Measurements from ENCODE around the gene CAVIN3.

The CAVIN3 gene

GRCh38 chr11:6315811-6316425 is 4.4 kb downstream of the CAVIN3 start:
- Histone ChIP-seq H3K4me2 (ENCODE audit: low read length) (no peak overlapping the region), H3K27ac (no peak overlapping the region), H3K4me3 (ENCODE audit: low read depth, low read length) (no peak overlapping the region), H3K27me3 (ENCODE audit: control insufficient read depth, insufficient read depth, low read length) (no peaks in the 10 kb centered on the region), H3K4me1 (no peaks in the 10 kb centered on the region), H3K36me3 (ENCODE audit: control insufficient read depth, insufficient read depth, low read length) (no peaks in the 10 kb centered on the region), H2AFZ (no peak overlapping the region), H3K79me2 (no peaks in the 10 kb centered on the region), H3K9me3 (ENCODE audit: control insufficient read depth, low read length) (no peaks in the 10 kb centered on the region), H3K9ac (no peak overlapping the region)
- peak; percentile 54 for TF ChIP-seq CTCF (IDR thresholded peaks at IDR 0.05)

- H3K9ac ChIP-seq = no peak overlapping the region
- no peak overlapping the region for H3K4me2 ChIP-seq (ENCODE audit: low read length)
- H3K4me3 ChIP-seq (ENCODE audit: low read depth, low read length) = no peak overlapping the region
- H3K27me3 ChIP-seq (ENCODE audit: control insufficient read depth, insufficient read depth, low read length) = no peaks in the 10 kb centered on the region
- H3K79me2 ChIP-seq = no peaks in the 10 kb centered on the region
- no peak overlapping the region for H3K27ac ChIP-seq
- TF ChIP-seq CTCF (IDR thresholded peaks at IDR 0.05) = no peak
- H2AFZ ChIP-seq = no peak overlapping the region
- H3K4me1 ChIP-seq = no peaks in the 10 kb centered on the region
- no peaks in the 10 kb centered on the region for H3K9me3 ChIP-seq (ENCODE audit: control insufficient read depth, low read length)
- H3K36me3 ChIP-seq (ENCODE audit: control insufficient read depth, insufficient read depth, low read length) = no peaks in the 10 kb centered on the region
These were observed 8.2 kb downstream of the CAVIN3 start for GRCh38 chr11:6312106-6312505.

- Histone ChIP-seq H3K4me2 (ENCODE audit: low read length) (no peak overlapping the region), H2AFZ (no peak overlapping the region), H3K9ac (no peak overlapping the region), H3K4me3 (ENCODE audit: low read depth, low read length) (no peak overlapping the region), H3K9me3 (ENCODE audit: control insufficient read depth, low read length) (no peaks in the 10 kb centered on the region), H3K4me1 (no peaks in the 10 kb centered on the region), H3K27ac (no peak overlapping the region), H3K79me2 (no peaks in the 10 kb centered on the region), H3K36me3 (ENCODE audit: control insufficient read depth, insufficient read depth, low read length) (no peaks in the 10 kb centered on the region), H3K27me3 (ENCODE audit: control insufficient read depth, insufficient read depth, low read length) (no peaks in the 10 kb centered on the region)
- TF ChIP-seq CTCF (IDR thresholded peaks at IDR 0.05) = no peak
These were observed 12.4 kb downstream of the CAVIN3 start for GRCh38 chr11:6307876-6308275.

GRCh38 chr11:6305297-6305696 is 15.0 kb downstream of the CAVIN3 start:
- H3K9me3 ChIP-seq (ENCODE audit: control insufficient read depth, low read length) = no peaks in the 10 kb centered on the region

More at GRCh38 chr11:6305297-6305696, 15.0 kb downstream of the CAVIN3 start:
- Histone ChIP-seq H3K4me3 (ENCODE audit: low read depth, low read length) (no peak overlapping the region), H3K9ac (no peak overlapping the region), H3K4me1 (no peaks in the 10 kb centered on the region), H3K79me2 (no peaks in the 10 kb centered on the region), H3K36me3 (ENCODE audit: control insufficient read depth, insufficient read depth, low read length) (no peaks in the 10 kb centered on the region), H2AFZ (no peak overlapping the region), H3K4me2 (ENCODE audit: low read length) (no peak overlapping the region), H3K27me3 (ENCODE audit: control insufficient read depth, insufficient read depth, low read length) (no peaks in the 10 kb centered on the region), H3K27ac (no peak overlapping the region)
- no peak for TF ChIP-seq CTCF (IDR thresholded peaks at IDR 0.05)

Data from parathyroid adenoma (tissue), 2 donors.